Stimulated activated CD8-positive, alpha-beta memory T cell treated with anti-CD3 and anti-CD28 coated beads, Interleukin-12 subunit alpha, Interleukin-12 subunit beta, amount 100 ng/mL, for 24 hours (primary cell): ENCODE data around the gene TNFRSF18.
"Not testable (repeated sequence)": the region's sequence is repeated elsewhere in the genome, so short reads cannot be mapped to it uniquely, and the experiment has no call there.

Experiments used
- DNase-seq: peaks from one replicate; pipeline ENCODE4 v3.0.0-alpha.2; 2020; ENCODE audit errors: extremely low read depth

Gene TNFRSF18

DNA sequence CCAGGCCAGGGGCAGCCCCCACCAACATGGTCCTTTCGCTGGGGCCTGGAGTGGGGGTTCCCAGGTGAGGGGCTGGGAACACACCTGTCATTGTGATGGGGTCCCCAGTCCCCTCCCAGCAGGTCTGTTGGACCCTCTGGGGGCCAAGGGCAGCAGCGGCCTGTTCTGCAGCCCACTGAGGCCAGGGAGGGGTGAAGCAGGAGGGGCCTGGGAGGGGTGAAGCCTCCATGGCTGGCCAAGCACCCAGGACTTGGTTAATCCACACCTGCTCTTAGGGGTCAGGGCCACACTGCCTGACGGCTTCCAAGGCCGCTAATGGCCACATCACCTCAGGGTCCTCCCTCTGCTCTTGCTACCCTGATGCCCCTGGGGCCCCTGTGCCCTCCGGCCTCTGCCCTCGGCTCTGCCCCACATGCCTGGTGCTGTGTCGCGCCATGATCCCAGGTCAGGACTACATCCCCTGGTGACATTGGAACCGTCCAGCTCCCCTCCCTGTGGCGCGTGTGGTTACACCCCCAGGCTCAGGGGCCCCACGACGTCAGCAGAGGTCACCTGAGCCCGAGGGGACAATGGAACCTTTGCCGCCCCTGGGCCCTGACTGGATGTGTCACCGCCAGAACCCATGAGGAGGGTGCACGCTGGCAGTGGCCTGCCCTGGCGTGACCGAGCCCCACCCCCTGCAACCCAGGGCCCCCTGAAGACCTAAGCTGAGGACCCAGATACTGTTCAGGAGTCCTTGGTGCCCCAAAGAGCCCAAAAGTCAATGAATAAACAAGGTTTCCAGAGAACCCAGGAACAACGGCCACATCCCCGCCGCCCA is 7.0 kb downstream of the TNFRSF18 start:
- DNase-seq, result no peak

DNA sequence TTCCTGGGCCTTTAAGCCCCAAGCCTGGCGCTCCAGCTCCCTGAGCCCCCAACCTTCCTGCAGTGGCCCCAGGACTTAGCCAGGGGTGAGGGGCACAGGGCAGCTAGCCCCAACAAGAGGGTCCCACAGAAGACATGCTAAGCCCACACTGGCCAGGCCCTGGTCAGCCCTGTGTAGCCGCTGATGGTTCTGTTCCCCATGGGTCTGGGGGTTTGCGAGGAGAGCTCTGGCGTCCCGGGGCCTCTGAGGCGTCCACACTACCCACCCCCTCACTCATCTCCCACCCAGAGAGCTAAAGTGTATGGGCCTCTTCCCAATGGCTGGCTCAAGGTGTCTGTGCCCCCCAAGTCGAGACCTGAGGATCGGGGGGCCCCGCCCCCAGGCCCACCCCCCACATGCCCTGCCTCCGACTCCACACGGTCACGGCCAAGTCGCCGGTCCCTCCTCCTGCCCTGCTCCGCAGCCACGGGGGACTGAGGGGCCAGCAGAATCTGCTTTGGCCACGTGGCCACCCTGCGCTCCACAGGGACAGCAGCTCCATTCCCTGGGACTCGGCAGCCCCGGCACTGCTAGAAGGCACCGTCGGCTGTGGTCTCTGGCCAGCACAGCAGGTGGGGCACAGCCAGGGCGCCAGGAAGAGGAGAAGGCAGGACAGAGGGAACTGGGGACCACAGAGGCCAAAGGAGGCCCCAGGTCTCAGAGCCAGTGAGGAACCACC is 7.8 kb downstream of the TNFRSF18 start:
- no peak for DNase-seq

DNA sequence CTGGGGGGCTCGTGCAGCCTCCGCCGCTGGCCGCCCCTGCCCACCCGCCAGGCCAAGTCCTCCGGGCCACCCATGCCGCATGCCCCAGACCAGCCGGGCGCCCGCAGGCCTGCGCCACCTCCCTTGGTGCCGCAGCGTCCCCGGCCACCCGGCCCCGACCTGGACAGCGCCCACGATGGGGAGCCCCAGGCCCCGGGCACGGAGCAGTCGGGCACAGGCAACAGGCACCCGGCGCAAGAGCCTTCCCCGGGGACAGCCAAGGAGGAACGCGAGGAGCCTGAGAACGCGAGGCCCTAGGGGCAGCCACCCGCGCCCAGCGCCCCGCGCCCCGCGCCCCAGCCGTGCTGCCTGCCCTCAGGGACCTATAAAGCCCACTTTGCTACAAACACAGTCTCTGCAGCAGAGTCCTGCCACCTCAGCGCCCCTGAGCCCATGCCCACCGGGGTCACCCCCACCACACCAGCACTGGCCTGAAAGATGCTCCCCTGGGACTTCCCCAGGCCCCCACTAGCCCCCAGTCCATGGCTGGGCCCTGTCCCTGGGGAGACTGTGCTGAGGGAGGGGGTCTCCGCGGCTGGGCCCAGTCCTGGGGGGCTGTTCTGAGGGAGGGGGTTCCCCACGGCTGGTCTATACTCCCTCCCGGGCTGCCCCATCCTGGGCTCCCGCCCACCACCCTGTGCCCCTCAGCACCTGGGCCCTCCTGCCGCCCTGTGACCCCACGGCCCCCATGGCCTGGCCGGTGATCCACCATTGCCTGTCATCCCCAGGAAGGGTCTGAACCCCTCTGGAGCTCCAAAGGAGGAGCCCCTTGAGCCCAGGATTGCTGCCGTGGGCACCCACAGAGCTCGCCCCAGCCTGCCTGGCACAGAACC is 8.6 kb downstream of the TNFRSF18 start:
- DNase-seq, result no peak

DNA sequence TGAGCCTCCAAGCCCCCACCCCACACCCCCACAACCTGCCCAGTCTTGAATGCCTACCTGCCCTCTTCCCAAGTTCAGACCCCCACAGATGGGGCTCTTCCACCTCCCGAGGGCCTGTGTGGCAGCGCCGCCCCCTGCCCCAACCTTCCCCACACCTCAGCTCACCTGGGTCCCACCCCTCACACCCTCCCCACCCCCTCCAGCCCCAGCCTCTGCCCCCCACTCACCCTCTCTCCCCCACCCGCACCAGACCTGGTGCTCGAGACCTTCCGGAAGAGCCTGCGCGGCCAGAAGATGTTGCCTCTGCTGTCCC is 9.2 kb downstream of the TNFRSF18 start:
- no peak for DNase-seq

DNA sequence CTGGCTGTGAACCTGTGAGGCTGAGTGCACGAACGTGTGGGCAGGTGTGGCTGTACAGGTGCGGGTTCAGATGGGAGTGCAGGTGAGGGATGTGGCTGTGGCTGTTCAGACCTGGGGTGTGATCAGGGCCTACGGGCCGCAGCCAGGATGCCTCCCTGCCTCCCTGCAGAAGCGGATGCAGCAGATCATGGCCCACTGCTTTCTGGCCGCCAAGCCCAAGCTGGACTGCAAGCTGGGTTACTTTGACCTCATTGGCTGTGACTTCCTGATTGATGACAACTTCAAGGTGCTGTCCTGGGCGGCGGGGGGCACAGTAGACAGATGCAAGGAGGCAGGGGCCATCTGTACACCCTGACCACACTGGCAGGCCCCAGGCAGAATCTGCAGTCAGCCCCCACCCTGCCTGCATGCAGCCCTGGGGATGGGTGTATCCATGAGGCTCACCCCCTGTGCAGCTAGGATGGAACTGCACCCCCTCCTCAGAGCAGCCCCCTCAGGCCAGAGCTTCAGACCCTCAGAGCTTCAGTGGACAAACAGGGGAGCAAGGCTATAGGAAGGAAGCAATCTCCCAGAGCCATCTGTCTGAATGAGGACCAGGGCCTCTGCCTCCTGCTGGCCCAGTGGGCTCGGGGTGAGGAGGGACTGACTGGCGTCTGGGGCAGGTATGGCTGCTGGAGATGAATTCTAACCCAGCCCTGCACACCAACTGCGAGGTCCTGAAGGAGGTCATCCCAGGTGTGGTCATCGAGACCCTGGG is 9.8 kb downstream of the TNFRSF18 start:
- DNase-seq, result no peak

DNA sequence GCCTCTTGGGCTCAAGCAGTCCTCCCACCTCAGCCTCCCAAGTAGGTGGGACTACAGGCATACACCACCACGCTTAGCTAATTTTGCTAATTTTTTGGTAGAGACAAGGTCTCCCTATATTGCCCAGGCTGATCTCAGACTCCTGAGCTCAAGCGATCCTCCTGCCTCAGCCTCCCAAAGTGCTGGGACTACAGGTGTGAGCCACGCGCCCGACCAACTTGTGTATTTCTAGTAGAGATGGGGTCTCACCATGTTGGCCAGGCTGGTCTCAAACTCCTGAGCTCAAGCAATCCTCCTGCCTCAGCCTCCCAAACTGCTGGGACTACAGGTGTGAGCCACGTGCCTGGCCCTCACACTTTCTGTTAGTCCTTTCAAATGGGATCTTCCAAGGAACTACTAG is 10.7 kb downstream of the TNFRSF18 start:
- not testable (repeated sequence) for DNase-seq

DNA sequence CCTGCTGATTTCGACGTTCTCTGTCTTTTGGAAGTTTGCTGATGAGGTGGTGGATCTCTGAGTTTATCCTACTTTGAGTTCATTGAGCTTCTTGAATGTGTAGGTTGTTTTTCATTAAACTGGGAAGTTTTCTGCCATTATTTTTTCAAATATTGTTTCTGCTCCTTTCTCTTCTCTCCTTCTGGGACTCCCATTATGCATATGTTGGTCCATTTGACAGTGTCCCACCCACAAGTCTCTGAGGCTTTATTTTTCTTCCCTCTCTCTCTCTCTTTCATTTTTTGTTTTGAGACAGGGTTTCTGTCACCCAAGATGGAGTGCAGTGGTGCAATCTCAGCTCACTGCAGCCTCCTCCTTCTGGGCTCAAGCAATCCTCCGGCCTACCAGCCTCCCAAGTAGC is 11.7 kb downstream of the TNFRSF18 start:
- DNase-seq, result no peak

DNA sequence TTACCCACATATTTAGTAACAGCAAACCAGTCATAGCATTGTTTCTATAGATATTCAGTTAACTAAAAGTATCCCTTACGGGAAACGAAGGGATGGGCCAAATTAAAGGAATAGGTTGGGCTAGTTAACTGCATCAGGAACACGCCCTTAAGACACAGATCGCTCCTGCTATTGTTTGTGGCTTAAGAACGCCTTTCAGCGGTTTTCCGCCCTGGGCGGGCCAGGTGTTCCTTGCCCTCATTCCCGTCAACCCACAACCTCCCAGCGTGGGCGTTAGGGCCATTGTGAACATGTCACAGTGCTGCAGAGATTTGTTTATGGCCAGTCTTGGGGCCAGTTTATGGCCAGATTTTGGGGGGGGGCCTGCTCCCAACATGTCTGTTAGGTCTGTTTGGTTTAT is 14.7 kb downstream of the TNFRSF18 start:
- DNase-seq, result no peak

DNA sequence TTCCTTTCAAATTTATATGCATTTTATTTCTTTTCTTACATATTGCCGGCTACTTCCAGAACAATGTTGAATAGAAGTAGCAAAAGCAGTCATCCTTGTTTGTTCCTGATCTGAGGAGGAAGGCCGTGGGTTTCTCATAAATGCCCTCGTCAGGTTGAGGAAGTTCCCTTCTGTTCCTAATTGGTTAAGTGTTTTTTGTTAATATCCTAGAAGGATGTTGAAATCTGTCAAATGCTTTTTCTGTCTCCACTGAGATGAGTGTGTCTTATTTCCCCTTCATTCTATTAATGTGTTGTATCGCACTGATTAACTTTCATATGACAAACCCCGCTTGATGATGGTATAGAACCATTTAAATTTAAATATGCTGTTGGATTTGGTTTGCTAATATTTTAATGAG is 17.3 kb downstream of the TNFRSF18 start:
- no peak for DNase-seq

DNA sequence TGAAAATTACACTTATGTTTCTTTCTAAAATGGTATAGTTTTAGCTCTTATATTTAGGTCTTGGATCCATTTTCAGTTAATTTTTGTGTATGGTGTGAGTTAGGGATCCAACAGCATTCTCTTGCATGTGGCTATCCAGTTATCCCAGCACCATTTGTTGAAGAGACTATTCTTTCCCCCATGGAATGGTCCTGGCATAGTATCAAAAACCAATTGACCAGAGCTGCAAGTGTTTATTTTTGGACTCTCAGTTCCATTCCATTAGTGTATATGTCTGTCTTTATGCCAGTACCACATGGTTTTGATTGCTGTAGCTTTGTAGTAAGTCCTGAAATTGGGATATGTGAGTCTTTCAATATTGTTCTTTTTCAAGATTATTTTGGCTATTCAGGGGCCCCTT is 18.5 kb downstream of the TNFRSF18 start:
- DNase-seq, result no peak

DNA sequence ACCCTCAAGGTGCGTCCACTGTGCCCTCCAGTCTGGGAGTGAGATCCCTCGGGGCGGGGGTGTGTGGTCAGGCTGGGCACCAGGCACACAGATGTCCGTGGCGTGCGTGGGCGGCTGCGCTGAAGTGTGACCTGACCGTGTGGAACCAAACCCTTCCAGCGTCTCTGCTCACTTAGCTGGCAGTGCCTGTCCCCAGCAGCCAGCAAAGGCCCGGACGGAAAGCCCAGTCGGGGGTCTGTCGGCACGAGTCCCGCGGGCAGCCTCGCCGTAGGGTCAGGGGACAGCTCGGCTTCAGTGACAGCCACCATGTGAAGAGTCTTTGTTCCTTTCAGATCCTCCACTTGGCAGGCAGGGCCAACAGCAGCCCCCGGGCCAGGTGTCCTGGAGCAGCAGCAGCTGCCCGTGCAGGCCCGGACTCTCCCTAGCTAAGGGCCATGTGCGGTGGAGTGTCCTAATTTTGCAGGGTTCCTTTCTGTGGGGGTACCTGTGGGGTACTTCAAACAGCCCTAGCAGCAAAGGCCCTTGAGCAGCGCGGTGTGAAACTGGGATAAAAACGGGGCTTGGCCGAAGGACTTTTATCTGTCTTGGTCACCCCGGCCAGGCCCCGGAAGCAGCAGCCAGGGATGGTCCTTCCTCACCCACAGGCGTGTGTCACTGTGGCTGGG is 21.2 kb downstream of the TNFRSF18 start:
- no peak for DNase-seq

DNA sequence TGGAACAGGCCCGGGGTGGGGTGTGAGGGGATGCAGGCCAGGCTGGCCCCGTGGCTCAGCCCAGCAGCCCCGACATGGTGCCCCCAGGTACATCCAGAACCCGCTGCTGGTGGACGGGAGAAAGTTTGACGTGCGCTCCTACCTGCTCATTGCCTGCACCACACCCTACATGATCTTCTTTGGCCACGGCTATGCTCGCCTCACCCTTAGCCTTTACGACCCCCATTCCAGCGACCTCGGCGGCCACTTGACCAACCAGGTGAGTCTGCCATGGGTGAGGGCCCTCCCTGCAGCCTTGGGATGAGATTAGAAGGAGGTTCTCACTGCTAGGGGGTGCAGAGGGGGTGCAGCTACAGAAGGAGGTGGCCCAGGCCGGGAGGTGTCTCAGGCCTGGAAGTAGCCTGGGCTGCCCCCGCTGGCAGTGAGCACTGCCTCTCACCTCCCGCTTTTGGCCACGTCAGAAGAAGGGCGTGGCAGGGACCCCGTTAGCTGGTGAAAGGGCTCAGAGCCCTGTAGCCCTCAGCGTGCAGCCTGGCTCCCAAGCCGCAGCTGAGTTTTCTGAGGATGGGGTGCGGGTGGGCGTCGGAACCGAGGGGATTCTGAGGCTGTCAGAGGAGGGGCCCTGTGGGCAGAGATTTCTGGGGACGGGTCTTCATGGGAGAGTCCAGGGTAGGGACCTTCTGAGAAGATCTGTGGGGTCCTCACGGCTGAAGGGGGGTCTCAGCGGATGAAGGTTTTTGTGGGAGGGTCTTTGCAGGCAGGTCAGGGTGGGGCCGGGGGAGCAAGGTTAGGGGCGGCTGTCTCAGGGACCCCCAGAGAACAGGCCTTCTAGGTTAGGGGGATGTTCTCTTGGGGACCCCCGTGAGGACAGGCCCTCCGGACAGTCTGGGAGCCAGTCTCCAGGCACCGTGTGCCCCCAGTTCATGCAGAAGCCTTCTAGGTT is 22.3 kb downstream of the TNFRSF18 start:
- no peak for DNase-seq

DNA sequence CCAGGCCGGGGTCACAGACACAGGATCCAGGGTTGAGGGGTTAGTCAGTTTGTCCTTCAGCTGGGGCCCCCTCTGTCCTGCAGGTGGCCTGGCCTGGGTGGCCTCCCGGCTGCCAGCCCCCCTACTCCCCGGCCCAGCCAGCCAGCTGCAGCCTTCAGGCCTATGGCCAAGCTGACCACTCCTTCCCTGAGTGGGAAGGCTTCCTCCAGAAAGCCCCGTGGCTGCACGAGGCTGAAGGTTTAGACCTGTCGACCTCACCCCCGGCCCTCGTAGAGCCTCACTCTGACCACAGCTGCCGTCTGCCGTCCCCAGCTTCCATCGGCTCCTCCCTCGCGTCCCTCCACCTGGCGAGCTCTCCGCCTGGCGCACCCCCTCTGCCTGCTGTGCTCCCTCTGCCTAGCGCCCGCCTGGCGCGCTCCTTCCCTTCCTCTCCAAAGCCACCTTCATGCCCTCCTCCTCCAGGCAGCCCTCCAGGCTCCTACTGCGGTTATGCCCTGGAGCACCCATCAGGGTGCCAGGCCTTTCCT is 23.1 kb downstream of the TNFRSF18 start:
- DNase-seq, result no peak

DNA sequence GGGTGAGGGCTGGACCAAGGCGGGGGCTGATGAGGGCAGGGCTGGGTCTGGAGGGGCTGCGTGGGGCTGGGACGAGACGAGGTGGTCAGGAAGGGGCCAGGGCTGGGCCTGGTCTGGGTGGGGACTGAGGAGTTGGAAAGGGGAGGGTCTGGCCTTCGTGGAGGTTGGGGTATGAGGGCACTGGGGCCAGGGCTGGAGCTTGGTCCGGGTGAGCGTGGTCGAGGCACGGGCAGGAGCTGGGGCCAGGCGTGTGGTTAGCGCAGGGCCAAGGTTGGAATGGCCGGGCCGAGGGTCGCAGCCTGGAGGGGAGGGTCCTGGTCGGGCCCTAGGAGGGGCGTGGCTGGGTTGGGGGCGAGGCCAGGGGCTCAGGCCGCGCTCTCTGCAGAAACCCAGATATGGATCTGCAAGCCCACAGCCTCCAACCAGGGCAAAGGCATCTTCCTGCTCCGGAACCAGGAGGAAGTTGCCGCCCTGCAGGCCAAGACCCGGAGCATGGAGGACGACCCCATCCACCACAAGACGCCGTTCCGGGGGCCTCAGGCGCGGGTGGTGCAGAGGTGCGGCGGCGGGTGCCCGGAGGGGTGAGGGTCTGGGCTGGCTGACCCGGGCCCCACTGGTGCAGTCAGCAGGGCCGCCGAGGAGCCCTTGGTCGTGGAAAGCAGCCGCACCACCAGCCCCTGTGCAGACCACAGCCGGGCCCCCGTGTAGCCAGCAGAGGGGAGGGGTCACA is 23.7 kb downstream of the TNFRSF18 start:
- no peak for DNase-seq

DNA sequence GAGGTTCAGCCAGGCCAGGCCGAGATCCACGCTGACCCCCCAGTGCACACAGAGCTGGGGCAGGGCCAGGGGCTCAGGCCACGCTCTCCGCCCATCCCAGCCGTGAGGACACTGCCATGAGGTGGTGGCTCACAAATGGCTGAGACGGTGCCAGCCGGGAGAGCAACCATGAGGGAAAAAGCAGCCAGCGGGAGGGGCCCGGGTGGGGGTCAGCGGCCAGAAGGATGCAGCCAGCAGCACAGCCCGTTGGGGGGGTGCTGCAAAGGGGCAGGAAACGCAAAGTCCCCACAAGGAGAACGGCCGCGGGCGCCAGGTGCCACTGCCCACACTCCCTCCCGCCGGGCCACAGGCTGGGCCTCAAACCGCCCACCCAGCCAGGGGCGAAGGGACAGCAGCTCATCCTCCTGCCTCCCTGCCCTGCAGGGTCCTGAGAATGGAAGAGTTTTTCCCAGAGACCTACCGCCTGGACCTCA is 24.4 kb downstream of the TNFRSF18 start:
- DNase-seq, result no peak

DNA sequence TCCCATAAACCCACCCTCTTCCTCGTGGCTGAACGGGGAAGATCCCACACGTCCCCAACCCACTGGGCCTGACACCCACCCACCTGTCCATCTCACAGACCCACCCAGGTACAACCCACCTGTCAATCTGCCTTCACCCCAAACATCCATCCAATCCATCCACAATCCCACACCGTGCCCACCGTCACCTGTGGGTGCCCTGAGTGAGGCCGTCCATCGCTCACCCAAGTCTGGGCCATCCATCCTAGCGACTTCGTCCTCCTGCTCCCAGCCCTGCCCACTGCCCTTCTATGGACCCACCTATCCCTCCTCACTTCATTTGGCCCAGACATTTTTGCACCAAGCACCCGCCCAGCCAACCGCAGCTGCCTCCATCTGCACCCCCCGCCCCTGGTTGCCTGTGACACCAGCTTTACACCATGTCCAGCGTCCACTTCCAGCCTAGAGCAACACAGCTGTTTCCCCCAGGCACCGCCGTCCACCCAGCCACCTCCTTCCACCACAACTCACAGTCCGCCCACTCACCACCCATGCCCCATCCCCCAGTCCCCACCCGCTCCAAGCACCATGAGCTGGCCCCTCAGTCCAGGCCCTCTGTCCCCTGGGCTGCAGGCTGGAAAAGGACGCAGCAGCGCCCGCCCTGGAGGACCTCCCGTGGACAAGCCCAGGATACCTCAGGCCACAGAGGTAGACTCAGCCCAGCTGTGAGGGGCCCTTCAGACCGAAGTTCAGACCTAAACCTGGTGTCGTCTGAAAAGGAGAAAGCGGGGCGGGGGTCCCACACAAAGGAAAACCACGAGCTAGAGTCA is 25.1 kb downstream of the TNFRSF18 start:
- DNase-seq, result no peak

DNA sequence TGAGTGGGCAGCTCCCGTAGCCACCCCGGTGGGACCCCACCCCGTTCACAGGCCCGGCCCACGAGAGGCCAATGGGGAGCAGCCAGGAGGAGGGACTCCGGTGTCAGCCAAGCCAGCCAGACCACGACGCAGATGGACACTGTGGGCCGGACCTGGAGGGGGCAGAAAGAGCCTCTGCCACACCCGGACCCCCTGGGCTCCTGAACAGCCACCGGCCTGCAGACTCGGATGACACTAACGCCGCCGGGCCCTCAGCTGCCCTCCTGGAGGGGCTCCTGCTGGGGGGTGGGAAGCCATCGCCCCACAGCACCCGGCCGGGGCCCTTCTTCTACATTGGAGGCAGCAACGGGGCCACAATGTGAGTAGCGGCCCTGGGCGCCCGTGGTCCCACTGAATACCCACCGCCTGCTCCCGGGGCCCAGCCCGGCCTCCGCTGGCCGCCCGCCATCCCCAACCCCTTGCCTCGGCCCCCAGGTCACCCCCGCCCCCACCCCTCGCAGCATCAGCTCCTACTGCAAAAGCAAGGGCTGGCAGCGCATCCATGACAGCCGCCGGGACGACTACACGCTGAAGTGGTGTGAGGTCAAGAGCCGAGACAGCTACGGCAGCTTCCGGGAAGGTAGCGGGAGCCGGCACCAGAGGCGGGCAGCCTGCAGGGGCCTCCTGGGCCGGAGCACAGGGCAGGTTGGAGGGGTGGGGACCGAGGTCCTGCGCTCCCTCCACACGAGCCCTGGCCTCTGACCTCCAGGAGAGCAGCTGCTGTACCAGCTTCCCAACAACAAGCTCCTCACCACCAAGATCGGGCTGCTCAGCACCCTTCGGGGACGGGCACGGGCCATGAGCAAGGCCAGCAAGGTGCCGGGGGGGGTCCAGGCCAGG is 26.2 kb downstream of the TNFRSF18 start:
- DNase-seq, result no peak
